NCI-H1436 (cell line): ENCODE data around the gene GABBR2.
A peak's percentile ranks its signal among the peaks of the same experiment; 100 is the strongest.

Experiments used
- DNase-seq: peaks from one replicate; lab custom pipeline; 2025; lab: John Stamatoyannopoulos, UW

The GABBR2 gene

GRCh38 chr9:98541684-98542230, 167.0 kb downstream of the GABBR2 start:
- DNase-seq, result no peak

- no peak for DNase-seq
These were observed 168.3 kb downstream of the GABBR2 start for GRCh38 chr9:98540476-98540875.

GRCh38 chr9:98539954-98540353, 168.8 kb downstream of the GABBR2 start:
- DNase-seq, result no peak

- peak; percentile 57 for DNase-seq
These were observed 170.1 kb downstream of the GABBR2 start for GRCh38 chr9:98538626-98539031.

- no peak for DNase-seq
These were observed 170.5 kb downstream of the GABBR2 start for GRCh38 chr9:98538203-98538602.

GRCh38 chr9:98536542-98537173, 172.1 kb downstream of the GABBR2 start:
- DNase-seq, result no peak

GRCh38 chr9:98533866-98534265, 174.9 kb downstream of the GABBR2 start:
- no peak for DNase-seq

- no peak for DNase-seq
These were observed 175.6 kb downstream of the GABBR2 start for GRCh38 chr9:98533132-98533531.

- no peak for DNase-seq
These were observed 176.2 kb downstream of the GABBR2 start for GRCh38 chr9:98532574-98532973.

- DNase-seq, result no peak
These were observed 176.6 kb downstream of the GABBR2 start for GRCh38 chr9:98532147-98532546.

GRCh38 chr9:98530806-98531386, 177.8 kb downstream of the GABBR2 start:
- no peak for DNase-seq

- DNase-seq, result no peak
These were observed 178.5 kb downstream of the GABBR2 start for GRCh38 chr9:98530275-98530674.

- DNase-seq, result no peak
These were observed 178.9 kb downstream of the GABBR2 start for GRCh38 chr9:98529841-98530240.

- no peak for DNase-seq
These were observed 185.4 kb downstream of the GABBR2 start for GRCh38 chr9:98523231-98523901.

GRCh38 chr9:98522487-98522886, 186.2 kb downstream of the GABBR2 start:
- no peak for DNase-seq

- no peak for DNase-seq
These were observed 187.6 kb downstream of the GABBR2 start for GRCh38 chr9:98521141-98521540.

- DNase-seq, result no peak
These were observed 188.3 kb downstream of the GABBR2 start for GRCh38 chr9:98520221-98520960.

GRCh38 chr9:98519641-98520040, 189.1 kb downstream of the GABBR2 start:
- no peak for DNase-seq

- no peak for DNase-seq
These were observed 190.2 kb downstream of the GABBR2 start for GRCh38 chr9:98518556-98518955.

GRCh38 chr9:98517761-98518160, 191.0 kb downstream of the GABBR2 start:
- no peak for DNase-seq

GRCh38 chr9:98516897-98517503, 191.7 kb downstream of the GABBR2 start:
- DNase-seq, result no peak
